DND-41 (cell line): ENCODE data around the gene NOP16.

Experiments
- CTCF ChIP-seq: IDR thresholded peaks from 2 replicates; pipeline ENCODE4 v1.5.1; 2012; ENCODE audit warnings: borderline replicate concordance, low read length, moderate library complexity, mild to moderate bottlenecking; ENCODE audit not compliant: poor library complexity, severe bottlenecking; ENCODE audit errors: extremely low read depth
- EZH2 ChIP-seq: IDR thresholded peaks from 3 replicates; pipeline ENCODE4 v1.6.1; 2012; ENCODE audit warnings: borderline replicate concordance, low read depth, mild to moderate bottlenecking, moderate library complexity, low read length, inconsistent platforms; ENCODE audit not compliant: severe bottlenecking

GRCh38 chr5:176412517-176413254 lies 24.3 kb upstream of the NOP16 start:
- TF ChIP-seq CTCF (no peak), EZH2 (no peak)
